Brain (organoid and tissue), 1 donor: ENCODE data around the gene ORMDL2. TPM values are rescaled to one million over a fixed set of nuclear protein-coding genes. Genes with fewer than 3 reads are reported as not detected.

Experiments used
- polyA plus RNA-seq: library from polyadenylated mRNA; stranded (reverse); fragments of 350-450 nt; fragmentation: Illumina TruSeq; extraction: RNeasy Lipid Tissue Mini Kit (QIAGEN cat#74804); gene quantifications from one replicate; pipeline ENCODE4 v1.2.3, GENCODE V29; 2015; ENCODE audit warnings: low read depth, low replicate concordance; ENCODE audit not compliant: insufficient read depth

The ORMDL2 gene
- polyA plus RNA-seq, 1 donor from 2014 or later: 40.8 TPM

Other genes with a start within 250 kb of the ORMDL2 start
- not detected for gene OR2AP1, start 245.6 kb upstream of the ORMDL2 start, polyA plus RNA-seq
- not detected for gene OR10P1, start 181.1 kb upstream of the ORMDL2 start, polyA plus RNA-seq
- gene ITGA7, start 110.1 kb upstream of the ORMDL2 start, polyA plus RNA-seq: 17.4 TPM
- gene BLOC1S1, start 102.0 kb upstream of the ORMDL2 start, polyA plus RNA-seq: 257 TPM
- gene RDH5, start 97.6 kb upstream of the ORMDL2 start, polyA plus RNA-seq: 2.0 TPM
- 568 TPM for gene CD63, start 89.0 kb upstream of the ORMDL2 start, polyA plus RNA-seq
- gene GDF11, start 74.9 kb upstream of the ORMDL2 start, polyA plus RNA-seq: 26.9 TPM
- gene SARNP, start 317 bp upstream of the ORMDL2 start, polyA plus RNA-seq: 59.8 TPM
- gene DNAJC14, start 11.5 kb downstream of the ORMDL2 start, polyA plus RNA-seq: 34.2 TPM
- 0.15 TPM for gene MMP19, start 24.9 kb downstream of the ORMDL2 start, polyA plus RNA-seq
- gene PYM1, start 109.9 kb downstream of the ORMDL2 start, polyA plus RNA-seq: 26.6 TPM
- 12.5 TPM for gene DGKA, start 113.1 kb downstream of the ORMDL2 start, polyA plus RNA-seq
- gene PMEL, start 148.0 kb downstream of the ORMDL2 start, polyA plus RNA-seq: 1.5 TPM
- 52.2 TPM for gene CDK2, start 148.8 kb downstream of the ORMDL2 start, polyA plus RNA-seq
- 156 TPM for gene RAB5B, start 156.0 kb downstream of the ORMDL2 start, polyA plus RNA-seq
- gene SUOX, start 179.2 kb downstream of the ORMDL2 start, polyA plus RNA-seq: 18.4 TPM
- gene IKZF4, start 203.0 kb downstream of the ORMDL2 start, polyA plus RNA-seq: 6.4 TPM
- 755 TPM for gene RPS26, start 223.9 kb downstream of the ORMDL2 start, polyA plus RNA-seq